Stimulated activated CD8-positive, alpha-beta memory T cell treated with anti-CD3 and anti-CD28 coated beads, Interleukin-7, amount 100 ng/mL, for 1 hour (primary cell): ENCODE measurements around the gene C16orf89.

Experiments
- DNase-seq, 2 donors: peaks; one replicate each; pipeline ENCODE4 v3.0.0-alpha.2; 2020; ENCODE audit warnings: low read depth in 2 of 2

Gene C16orf89

DNA sequence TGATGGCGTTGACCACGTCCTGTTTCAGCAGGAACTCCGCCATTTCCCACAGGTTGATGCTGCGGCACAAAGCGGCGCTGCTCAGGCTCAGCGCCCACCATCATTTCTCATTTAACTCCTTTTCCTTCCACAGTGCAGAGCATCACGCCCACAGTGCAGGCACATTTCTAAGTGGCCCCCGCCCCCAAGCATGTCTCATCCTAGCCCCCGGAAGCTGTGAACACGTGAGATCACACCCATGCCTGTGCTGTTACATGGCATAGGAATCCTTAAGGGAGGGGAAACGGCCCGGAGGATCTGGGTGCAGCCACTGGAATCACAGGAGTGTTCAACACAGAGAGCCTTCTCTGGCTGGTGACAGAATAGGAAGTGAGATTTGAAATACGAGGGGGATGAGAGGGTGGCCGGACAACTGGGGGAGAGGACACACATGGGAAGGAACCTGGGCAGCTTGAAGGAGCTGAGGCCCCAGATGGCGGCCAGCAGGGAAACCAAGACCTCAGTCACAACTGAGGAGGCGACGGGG, 36.7 kb downstream of the C16orf89 start:
- DNase-seq = no peak

DNA sequence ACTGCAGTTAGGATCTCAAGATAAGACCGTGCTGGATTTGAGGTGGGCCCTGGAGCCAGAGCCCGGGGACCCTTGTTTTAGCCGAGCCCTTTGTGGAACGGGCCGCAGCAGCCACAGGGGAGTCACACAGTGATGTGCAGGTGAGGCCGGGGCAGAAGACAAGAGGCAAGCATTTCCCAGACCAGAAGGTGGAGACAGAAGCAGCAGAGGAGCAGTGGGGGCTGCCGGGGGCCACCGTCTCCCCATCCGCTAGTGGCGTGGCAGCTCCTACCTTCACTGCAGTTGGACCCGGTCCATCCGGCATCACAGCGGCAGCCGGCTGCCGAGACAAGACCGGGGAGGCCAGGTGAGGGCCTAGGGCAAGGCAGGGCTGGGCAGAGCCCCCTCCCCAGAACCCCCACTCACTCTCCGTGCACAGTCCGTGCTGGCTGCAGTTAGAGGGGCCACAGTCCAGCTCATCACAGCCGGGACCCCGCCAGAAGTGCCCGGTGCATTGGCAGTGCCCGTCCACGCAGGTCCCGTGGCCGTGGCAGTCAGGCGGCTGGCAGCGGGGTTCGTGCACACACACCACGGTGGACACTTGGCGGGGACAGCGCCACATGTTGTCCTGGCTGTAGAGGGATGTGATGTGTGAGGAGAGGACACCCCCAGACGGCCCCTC, 38.1 kb downstream of the C16orf89 start:
- DNase-seq = no peak

DNA sequence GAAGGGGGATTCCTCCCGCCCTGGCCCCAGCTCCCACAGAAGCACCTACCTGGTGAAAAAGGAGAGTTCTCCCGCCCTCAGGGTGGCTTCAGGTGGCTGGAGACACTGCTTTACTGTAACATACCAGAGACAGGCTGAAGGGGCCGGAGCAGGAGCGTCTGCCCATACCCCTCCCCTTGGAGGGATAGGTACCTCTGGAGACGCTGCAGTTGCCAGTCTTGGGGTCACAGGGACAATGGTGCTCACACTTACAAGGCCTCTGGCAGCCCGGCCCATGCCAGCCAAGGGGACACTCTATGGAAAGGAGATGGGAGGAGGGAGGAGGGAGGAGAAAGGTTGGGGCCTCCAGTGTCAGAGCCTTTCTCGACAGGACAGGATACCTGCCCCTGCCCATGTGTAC, 38.7 kb downstream of the C16orf89 start:
- no peak for DNase-seq

DNA sequence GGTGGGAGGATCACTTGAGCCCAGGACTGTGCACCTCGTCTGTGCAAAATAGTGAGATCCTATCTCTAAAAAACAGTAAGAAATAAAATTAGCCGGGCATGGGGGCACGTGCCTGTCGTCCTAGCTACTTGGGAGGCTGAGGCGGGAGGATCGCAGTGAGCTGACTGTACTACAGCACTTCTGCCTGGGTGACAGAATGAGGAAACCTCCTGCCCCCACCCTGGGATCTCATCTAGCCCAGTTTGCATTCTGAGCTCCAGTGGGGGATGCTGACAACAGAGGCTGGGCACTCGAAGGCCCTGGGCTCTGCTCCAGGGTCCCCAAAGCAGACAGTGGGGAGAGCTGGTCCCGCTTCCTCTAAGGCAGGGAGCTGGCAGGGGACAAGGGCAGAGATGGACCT, 39.1 kb downstream of the C16orf89 start:
- no peak for DNase-seq

DNA sequence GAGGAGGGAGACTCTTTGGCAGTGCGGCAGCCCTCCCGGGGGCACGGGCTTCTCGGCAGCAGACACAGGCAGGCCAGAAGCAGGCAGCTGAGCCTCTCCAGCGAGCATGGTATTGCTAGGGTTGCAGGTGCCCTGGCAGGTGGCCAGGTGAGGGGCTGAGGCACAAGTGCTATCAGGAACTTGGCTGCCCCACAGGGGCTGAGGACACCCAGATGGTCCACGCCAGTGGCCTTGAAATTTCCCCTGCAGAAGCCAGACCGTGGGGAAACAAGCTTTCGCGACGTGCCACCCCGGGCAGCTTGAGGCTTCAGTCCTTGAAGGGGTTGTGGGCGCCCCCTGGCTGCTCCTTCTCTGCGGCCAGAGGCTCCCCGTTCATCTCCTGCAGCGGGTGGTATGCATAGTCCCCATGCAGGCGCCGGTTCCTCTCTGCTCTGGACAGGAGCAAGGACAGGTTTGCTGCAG, 40.6 kb downstream of the C16orf89 start:
- DNase-seq = no peak

DNA sequence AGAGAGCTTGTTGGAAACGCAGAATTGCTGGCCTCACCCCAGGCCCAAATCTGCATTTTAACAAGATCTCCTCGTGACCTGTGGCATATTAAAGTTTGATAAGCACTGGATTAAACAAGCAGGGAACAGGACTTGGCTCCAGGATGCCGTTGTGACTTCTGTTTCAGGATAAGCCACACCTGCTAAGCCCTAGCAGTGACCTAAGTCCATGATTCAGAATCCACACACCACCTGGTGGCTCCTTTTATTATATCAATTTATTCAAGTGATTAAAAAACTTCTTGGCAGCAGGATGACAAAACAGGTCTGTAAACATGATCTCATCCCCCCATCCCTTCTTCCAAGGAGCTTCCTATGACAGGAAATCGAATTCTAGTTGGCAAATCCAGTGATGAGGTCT, 41.1 kb downstream of the C16orf89 start:
- DNase-seq = no peak

DNA sequence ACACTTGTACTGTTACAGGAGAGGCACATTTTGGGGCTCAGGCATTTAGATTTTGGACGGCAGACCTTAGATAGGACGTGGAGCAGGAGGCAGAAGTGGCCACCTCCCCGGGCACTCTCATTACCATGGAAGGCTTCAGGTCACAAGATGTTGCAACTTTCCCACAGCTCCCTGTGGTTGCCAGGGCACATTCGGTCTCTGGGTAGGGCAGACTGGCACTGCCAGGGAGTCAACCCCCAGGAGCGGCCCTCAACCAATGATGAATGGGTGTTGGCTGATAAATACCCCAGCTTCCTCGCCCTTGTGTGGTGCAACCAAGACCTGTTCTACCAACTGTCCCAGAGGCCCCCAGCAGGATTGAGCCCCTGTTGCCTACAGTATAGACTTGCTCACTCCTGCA, 43.2 kb downstream of the C16orf89 start:
- DNase-seq = no peak

DNA sequence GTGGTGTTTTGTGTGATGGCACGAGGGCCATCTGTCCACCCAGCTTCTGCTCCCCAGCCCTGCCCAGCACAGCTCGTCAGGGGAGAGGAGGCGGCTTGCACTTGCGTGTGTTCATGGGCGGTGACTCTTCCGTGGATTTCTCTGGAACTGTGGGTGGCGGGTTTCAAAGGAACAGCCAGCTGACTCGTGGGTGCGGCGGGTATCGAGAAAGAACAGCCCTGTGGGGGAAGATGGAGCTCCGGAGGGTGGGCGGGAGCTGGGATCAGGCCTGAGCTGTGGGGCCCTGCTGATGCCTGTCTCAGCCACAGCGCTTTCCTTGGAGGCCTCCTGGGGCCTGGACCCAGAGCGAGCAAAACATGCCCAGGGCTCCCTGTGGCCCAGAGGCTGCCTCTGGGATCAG, 45.2 kb downstream of the C16orf89 start:
- DNase-seq = no peak

DNA sequence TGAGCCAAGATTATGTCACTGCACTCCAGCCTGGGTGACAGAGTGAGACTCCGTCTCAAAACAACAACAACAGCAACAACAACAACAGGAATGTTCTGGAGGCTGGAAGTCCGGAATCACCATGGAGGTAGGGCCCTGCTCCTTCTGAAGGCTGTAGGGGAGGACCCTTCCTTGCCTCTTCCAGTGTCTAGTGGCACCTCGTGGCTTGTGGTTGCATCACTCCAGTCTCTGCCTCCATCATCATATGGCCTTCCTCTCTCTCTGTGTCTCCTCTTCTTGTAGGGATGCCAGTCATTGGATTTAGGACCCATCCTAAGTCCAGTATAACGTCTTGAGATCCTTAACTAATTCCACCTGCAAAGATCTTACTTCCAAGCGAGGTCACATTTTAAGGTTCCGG, 46.0 kb downstream of the C16orf89 start:
- DNase-seq = no peak

DNA sequence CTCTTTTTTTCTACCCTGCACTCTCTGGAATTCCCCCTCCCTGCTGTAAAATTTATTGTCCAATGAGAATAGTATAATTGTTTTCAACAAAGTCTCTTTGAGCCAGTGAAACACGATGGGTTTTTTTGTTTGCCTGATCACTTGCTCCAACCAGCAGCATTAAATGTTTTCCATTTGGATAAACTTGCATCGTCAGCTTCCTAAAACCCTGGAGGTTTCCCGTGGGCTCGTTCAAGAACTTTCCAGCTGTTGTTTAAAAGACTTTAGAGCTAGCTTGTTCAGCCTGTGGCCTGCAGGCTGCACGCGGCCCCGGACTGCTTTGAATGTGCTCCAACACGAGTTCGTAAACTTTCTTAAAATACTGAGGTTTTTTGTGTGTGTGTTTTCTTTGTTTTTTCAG, 47.0 kb downstream of the C16orf89 start:
- DNase-seq = no peak

DNA sequence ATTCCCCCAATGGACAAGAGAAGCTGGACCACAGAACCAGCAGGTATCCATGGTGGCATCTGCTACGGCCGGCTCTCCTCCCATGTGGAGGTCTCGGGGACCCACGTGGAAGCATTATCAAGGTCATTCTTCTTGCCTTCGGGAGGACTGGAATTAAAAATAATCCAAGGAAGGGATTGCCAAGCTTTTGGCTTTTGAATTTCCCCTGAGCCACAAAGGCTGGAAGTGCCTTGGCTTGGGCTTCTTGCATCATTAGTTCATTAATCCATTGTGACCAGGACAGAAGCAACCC, 48.1 kb downstream of the C16orf89 start:
- no peak for DNase-seq

DNA sequence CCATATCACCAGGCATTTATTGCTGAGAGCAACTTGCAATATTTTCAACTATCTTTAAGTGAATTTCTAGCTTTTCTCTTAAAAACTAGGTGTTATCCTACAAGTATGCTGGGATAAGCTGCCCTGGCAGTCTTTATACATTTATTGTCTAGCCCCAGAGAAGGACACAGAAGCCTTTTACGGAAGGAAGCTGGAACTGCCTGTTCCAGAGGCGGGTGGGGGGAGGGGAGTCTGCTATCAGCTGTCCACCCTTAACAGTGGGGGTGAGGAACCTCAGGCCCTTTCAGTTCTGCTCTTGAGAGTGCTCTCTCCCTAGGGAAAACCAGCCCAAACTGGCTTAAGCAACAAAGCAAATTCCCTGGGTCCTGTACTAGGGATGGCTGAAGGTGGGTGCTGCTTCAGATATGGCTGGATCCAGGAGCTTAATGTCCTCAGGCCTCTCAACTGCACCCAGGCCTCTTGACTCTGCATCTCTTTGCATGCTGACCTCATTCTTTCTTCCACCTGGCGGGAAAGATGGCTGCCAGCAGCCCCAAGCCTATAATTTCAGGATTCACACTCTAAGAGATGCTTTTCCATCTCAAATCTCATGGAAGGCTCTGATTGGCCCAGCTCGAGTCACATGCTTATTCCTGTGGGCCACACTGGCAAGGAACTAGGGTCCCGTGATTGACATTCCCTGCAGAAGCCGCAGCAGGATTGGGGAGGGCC, 48.6 kb downstream of the C16orf89 start:
- no peak for DNase-seq

DNA sequence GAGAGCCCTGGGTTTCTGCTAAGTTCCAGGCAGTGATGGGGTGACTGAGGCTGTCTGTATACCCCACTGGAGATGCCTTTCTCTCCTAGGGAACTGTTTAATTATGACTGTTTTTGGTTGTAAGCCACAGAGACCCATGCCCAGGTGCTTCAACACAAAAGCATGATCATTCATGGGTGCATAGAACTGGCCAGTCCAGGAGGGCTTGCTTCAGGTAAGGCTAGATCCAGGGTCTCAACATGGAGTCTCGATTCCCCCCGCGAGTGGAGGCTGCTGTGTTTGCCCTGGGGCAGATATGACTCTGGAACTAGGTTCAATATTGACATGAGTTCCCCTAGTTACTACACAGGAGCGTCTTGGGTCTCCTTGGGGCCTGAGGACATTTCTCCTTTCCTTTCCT, 49.9 kb downstream of the C16orf89 start:
- DNase-seq = no peak

DNA sequence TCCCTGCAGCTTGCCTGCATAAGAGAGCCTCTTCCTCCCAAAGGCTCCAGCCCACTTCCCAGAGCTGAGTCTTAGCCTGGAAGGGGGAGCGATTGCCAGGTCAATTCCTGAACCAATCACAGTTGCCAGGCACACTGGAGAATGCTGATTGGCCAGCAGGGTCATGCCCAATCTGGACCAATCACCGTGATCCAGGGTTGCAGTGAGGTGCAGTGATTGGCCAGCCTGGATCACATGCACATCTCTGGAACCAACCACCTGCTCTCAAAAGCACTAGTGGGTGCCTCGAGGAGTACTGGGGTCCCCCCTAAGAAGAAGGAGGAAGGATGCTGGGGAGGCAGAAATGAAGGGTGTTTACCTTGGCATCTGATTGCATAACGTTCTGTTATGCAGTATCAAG, 50.4 kb downstream of the C16orf89 start:
- no peak for DNase-seq

DNA sequence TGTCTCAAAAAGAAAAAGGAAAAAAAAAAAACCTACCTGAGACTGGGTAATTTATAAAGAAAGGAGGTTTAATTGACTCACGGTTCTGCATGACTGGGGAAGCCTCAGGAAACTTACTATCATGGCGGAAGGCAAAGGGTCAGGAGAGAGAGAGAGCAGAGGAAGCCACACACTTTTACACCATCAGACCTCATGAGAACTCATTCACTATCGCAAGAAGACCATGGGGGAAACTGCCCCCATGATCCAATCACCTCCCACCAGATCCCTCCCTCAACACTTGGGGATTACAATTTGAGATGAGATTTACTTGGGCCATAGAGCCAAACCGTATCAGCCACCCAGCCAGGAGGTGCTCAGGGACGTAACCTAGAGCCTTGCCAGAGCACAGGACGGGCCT, 52.9 kb downstream of the C16orf89 start:
- no peak for DNase-seq

DNA sequence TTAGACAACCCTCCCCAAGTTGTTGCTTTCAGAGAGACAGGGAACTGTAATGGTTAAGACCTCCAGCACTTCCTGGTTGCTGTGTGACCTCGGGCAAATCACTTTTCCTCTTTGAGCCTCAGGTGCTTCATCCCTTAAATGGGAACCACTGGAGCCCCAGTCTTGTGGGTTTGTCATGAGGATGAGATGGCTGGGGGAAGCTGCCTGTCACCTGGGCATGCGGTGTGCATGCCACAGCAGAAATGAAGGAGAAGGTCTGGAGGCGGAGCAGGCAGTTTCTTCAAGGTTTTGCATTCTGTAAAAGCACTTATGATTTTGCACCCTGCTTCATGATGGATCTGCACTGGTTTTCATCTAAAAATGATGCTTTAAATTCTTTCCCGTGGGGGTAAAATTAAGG, 54.1 kb downstream of the C16orf89 start:
- DNase-seq = no peak

DNA sequence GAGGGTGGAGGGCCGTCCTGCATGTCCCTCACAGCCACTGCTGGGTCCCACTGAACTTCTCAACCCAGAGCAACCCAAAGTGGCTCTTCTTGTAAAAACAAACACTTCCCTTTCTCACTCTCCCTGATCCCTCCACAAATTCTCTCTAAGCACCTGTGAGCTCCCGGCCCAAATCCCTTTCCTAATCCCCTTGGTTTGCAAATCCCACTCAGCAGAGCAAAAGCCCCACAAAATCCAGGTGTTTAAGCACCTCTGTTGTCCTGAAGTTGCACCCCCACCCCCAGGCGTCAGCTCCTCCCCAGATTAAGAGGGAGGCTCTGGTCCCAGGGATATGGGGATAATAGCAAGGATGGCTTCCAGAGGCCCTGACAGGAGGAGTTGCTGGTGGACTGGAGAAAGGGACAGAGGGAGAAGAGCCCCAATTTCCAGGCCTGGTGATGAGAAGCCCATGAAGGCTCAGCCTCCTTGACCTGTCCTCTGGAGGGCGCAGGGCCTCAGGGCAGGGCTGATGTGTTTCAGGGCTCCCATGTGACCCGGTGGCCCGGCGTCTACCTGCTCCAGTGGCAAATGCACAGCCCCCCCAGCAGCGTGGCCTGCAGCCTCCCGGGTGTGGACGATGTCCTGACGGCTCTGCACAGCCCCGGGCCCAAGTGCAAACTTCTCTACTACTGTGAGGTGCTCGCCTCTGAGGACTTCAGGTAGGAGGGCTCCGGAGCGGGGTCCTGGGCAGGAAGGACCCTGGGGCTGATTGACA, 55.0 kb downstream of the C16orf89 start:
- no peak for DNase-seq

DNA sequence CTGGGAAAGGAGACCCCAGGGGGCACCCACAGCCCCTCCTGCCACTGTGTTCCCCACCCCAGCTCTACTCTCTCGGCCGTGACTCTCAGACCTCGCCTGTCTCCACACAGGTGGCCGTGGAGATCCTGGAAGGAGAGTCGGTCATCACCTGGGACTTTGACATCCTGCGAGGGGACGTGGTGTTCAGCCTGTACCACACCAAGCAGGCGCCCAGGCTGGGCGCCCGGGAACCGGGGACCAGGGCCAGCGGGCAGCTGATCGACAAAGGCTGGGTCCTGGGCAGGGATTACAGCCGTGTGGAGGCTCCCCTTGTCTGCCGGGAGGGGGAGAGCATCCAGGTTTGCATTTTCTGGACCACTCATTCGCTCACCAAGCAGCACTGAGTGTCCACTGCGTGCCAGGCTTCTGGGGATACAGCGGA, 57.4 kb downstream of the C16orf89 start:
- no peak for DNase-seq

DNA sequence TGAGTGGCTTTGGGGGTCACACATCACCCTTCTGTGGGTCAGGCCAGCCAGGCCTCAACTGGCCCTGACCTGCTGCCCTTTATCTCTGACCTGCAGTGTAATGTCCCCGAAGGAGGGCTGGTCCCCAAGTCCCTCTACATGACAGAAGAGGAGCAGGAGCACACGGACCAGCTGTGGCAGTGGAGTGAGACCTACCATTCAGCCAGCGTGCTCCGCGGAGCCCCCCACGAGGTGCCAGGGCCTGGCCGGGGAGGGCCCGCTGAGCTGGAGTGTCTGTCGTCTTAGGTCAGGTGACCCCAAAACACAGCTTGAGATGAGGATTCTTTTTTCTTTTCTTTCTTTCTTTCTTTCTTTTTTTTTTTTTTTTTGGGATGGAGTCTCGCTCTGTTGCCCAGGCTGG, 58.5 kb downstream of the C16orf89 start:
- no peak for DNase-seq

DNA sequence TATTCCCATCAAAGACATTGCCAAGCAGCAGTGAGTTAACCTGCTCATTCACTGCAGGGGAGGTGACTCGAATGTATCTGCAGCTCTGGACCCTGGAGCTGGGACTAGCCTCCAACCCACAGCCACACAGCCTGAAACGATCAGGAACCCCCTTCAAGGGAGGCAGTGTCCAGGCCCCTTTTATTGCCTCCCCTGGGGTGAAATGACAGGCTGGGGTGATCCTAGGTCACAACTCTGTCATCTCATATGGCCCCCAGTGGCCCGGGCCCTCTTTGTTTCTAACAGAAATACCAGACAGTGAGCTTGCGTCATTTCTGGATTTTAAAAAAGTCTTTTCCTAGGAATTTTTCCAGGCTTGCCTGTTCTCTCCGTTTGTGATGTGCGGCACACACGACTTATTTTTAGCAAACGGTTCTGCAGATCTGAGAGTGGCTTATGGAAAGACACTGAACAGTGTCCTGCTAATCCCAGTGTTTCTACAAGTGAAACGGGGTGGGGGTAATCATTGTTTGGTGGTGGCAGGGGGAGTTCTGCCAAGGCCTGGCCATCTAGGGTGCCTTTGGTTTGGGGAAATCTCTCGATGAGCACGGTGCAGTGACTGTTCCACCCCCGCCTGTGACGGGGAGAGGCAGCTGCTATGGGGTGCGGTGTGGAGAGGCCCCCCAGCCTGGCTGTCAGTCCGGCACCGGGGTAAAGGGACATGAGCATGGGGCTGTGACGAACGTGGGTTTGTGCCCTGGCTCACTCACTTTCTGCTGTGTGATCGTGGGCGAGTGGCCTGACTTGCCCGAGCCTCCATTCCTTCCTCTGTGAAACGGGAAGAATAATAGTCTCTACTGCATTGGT, 59.2 kb downstream of the C16orf89 start:
- no peak for DNase-seq

DNA sequence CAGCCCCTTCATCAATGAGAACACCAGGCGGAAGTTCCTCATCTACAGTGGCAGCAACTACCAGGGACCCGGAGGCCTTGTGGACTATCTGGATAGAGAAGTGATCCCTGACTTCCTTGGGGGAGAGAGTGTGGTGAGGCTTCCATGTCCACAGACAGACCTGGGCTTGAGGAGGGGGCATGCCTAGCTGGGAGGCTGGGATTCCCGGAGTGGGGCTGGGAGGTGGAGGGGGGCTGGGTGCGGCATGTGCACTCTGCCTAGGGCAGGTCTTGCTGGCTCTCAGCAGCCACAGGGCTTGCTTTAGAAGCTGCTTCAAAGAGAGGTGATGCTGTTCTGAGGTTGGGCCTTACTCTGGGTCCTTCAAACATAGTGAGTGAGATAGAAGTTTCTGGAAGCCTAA, 59.8 kb downstream of the C16orf89 start:
- no peak for DNase-seq

DNA sequence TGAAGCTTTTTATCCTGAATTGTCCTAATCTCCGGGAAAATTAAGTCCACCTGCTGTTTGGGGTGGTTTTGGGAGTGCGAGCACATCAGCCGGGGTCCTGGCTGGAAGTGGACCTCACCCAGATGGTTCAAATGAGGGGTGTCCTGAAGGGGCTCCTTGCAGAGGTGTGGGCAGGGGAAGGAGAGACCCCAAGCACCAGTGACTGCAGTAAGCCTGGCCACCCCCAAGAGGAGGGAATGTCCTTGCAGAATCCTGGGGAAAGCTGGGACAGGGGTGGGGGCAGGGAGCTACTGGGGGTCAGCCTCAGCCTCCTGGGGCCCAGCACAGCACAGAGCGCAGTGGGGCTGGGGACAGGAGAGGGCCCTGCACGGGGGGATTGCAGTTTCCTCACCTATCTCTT, 61.4 kb downstream of the C16orf89 start:
- no peak for DNase-seq
